T-helper 1 cell (primary cell): ENCODE data around the gene FNBP1L.
"Not testable (repeated sequence)": the region's sequence is repeated elsewhere in the genome, so short reads cannot be mapped to it uniquely, and the experiment has no call there.

Experiments
- DNase-seq, 5 donors: peaks; one replicate each; pipeline ENCODE4 v3.0.0-alpha.2; 2012 to 2020

FNBP1L gene

GRCh38 chr1:93575621-93576284 is 127.8 kb downstream of the FNBP1L start:
- DNase-seq: no peak

GRCh38 chr1:93576346-93576745 is 128.4 kb downstream of the FNBP1L start:
- no peak for DNase-seq

- DNase-seq: no peak
These were observed 128.8 kb downstream of the FNBP1L start for GRCh38 chr1:93576746-93577145.

GRCh38 chr1:93577536-93578432 is 129.9 kb downstream of the FNBP1L start:
- DNase-seq: no peak

GRCh38 chr1:93578433-93578830 is 130.5 kb downstream of the FNBP1L start:
- DNase-seq: no peak

- DNase-seq: no peak
These were observed 131.2 kb downstream of the FNBP1L start for GRCh38 chr1:93578911-93579825.

- DNase-seq: no peak
These were observed 132.0 kb downstream of the FNBP1L start for GRCh38 chr1:93579891-93580290.

- no peak for DNase-seq
These were observed 134.3 kb downstream of the FNBP1L start for GRCh38 chr1:93581917-93582850.

GRCh38 chr1:93584261-93585003 is 136.5 kb downstream of the FNBP1L start:
- no peak for DNase-seq

GRCh38 chr1:93585059-93585966 is 137.4 kb downstream of the FNBP1L start:
- DNase-seq: no peak

GRCh38 chr1:93587354-93587753 is 139.4 kb downstream of the FNBP1L start:
- DNase-seq: no peak

- DNase-seq: no peak
These were observed 140.3 kb downstream of the FNBP1L start for GRCh38 chr1:93588206-93588605.

- no peak for DNase-seq
These were observed 141.0 kb downstream of the FNBP1L start for GRCh38 chr1:93588955-93589354.

- not testable (repeated sequence) for DNase-seq
These were observed 143.4 kb downstream of the FNBP1L start for GRCh38 chr1:93591291-93591675.

- no peak for DNase-seq
These were observed 144.0 kb downstream of the FNBP1L start for GRCh38 chr1:93591676-93592550.

GRCh38 chr1:93592551-93592949 is 144.6 kb downstream of the FNBP1L start:
- DNase-seq: no peak

- DNase-seq: no peak
These were observed 146.1 kb downstream of the FNBP1L start for GRCh38 chr1:93593854-93594602.

- DNase-seq: no peak
These were observed 146.6 kb downstream of the FNBP1L start for GRCh38 chr1:93594603-93594880.
